Fibroblast of the aortic adventitia (primary cell): ENCODE results near the gene ARID3A. TPM values are rescaled to one million over a fixed set of nuclear protein-coding genes. Genes with fewer than 3 reads are reported as not detected.

ENCODE experiments used
- DNase-seq: peaks from one replicate; pipeline ENCODE4 v3.0.0-alpha.2; 2010; ENCODE audit warnings: low read depth
- H3K4me3 ChIP-seq: 2 replicates; pipeline ENCODE4 v1.5.1; 2011; ENCODE audit warnings: low read depth, mild to moderate bottlenecking, control low read depth, low read length, moderate library complexity
- CTCF ChIP-seq: IDR thresholded peaks from 2 replicates; pipeline ENCODE4 v1.5.1; 2011; ENCODE audit warnings: mild to moderate bottlenecking, low read length, control low read depth, inconsistent platforms; ENCODE audit not compliant: insufficient read depth
- total RNA-seq: library from RNA; depleted of rRNA; stranded (reverse); fragments of >200 nt; gene quantifications from 2 replicates; pipeline ENCODE4 v1.2.3, GENCODE V29; 2012; ENCODE audit warnings: low replicate concordance

ARID3A gene
- total RNA-seq, 1 donor: 11.2 TPM

- TF ChIP-seq CTCF: no peak
- DNase-seq: no peak
Observed at GRCh38 chr19:944663-945241, 18.9 kb downstream of the ARID3A start.

GRCh38 chr19:945401-946252 lies 19.8 kb downstream of the ARID3A start:
- DNase-seq: no peak
- no peak for TF ChIP-seq CTCF
- H3K4me3 ChIP-seq: no peak overlapping the region

More at GRCh38 chr19:944663-945241, 18.9 kb downstream of the ARID3A start:
- no peak overlapping the region for H3K4me3 ChIP-seq

GRCh38 chr19:947090-947706 lies 21.4 kb downstream of the ARID3A start:
- no peak overlapping the region for H3K4me3 ChIP-seq
- no peak for TF ChIP-seq CTCF
- DNase-seq: no peak

- H3K4me3 ChIP-seq: no peak overlapping the region
- no peak for TF ChIP-seq CTCF
- DNase-seq: no peak
Observed at GRCh38 chr19:947707-948539, 22.1 kb downstream of the ARID3A start.

- H3K4me3 ChIP-seq: no peak overlapping the region
- no peak for TF ChIP-seq CTCF
- no peak for DNase-seq
Observed at GRCh38 chr19:948842-949496, 23.1 kb downstream of the ARID3A start.

GRCh38 chr19:950352-951066 lies 24.7 kb downstream of the ARID3A start:
- no peak for DNase-seq
- H3K4me3 ChIP-seq: no peak overlapping the region
- TF ChIP-seq CTCF: no peak
